Naive thymus-derived CD4-positive, alpha-beta T cell (primary cell): ENCODE results near the gene IRAK4. TPM values are rescaled to one million over a fixed set of nuclear protein-coding genes. Genes with fewer than 3 reads are reported as not detected.
A peak's percentile ranks its signal among the peaks of the same experiment; 100 is the strongest.

Source experiments
- ATAC-seq: fragments of 150-1000 bp; cut with Tn5 transposase; 2 replicates; pipeline ENCODE4 v1.10.0; 2021; ENCODE audit warnings: mild to moderate bottlenecking, moderate library complexity
- CTCF ChIA-PET: fragments of 350-600 bp; sonication (Branson Sonifier 250); formaldehyde crosslinking; loops from one replicate; lab custom pipeline; 2021; ENCODE audit warnings: antibody characterized with exemption; lab: Charles Lee
- POLR2A ChIA-PET: fragments of 350-600 bp; sonication (Branson Sonifier 250); formaldehyde crosslinking; loops from one replicate; lab custom pipeline; 2021; ENCODE audit warnings: antibody characterized with exemption, inconsistent platforms; lab: Charles Lee
- DNase-seq, 9 donors: peaks; one replicate each; pipeline versions ENCODE4 v3.0.0 to v3.0.0-alpha.2; 2020 to 2022; ENCODE audit warnings: mixed read lengths in 1 of 9
- H3K27ac ChIP-seq: one replicate; pipeline ENCODE4 v1.7.0; 2013; ENCODE audit warnings: mild to moderate bottlenecking, low read depth, low read length, moderate library complexity
- H3K27me3 ChIP-seq, 2 donors: one replicate each; pipeline ENCODE4 v1.7.0; 2013; ENCODE audit warnings: low read length in 2 of 2, mild to moderate bottlenecking in 2 of 2, moderate library complexity in 2 of 2; ENCODE audit not compliant: control insufficient read depth in 2 of 2, insufficient read depth in 2 of 2
- H3K36me3 ChIP-seq, 3 experiments: 1 replicate in 2 of 3; 2 replicates in 1 of 3; pipeline ENCODE4 v1.7.0; 2013; ENCODE audit warnings: low read length in 3 of 3, mild to moderate bottlenecking in 3 of 3, moderate library complexity in 1 of 3; ENCODE audit not compliant: insufficient read depth in 3 of 3, control insufficient read depth in 2 of 3
- H3K4me1 ChIP-seq, 2 donors: one replicate each; pipeline ENCODE4 v1.7.0; 2013; ENCODE audit warnings: low read length in 2 of 2, mild to moderate bottlenecking in 2 of 2, moderate library complexity in 1 of 2; ENCODE audit not compliant: control insufficient read depth in 2 of 2, insufficient read depth in 2 of 2
- H3K4me3 ChIP-seq: 2 replicates; pipeline ENCODE4 v1.7.0; 2013; ENCODE audit warnings: mild to moderate bottlenecking, low read length
- H3K9me3 ChIP-seq, 3 experiments: 1 replicate in 2 of 3; 2 replicates in 1 of 3; pipeline ENCODE4 v1.7.0; 2013; ENCODE audit warnings: low read length in 3 of 3; ENCODE audit not compliant: control insufficient read depth in 2 of 3
- H3K27ac Mint-ChIP-seq, 9 donors: one replicate each; pipeline ENCODE4 v1.8.0; 2020 to 2022; ENCODE audit warnings: mixed read lengths in 9 of 9, mild to moderate bottlenecking in 8 of 9, moderate library complexity in 5 of 9, inconsistent platforms in 2 of 9
- H3K27me3 Mint-ChIP-seq, 5 donors: one replicate each; pipeline ENCODE4 v1.8.0; 2021 to 2022; ENCODE audit warnings: mixed read lengths in 5 of 5, mild to moderate bottlenecking in 1 of 5
- H3K36me3 Mint-ChIP-seq, 5 donors: one replicate each; pipeline ENCODE4 v1.8.0; 2020 to 2022; ENCODE audit warnings: mixed read lengths in 5 of 5, mild to moderate bottlenecking in 3 of 5, inconsistent platforms in 1 of 5
- H3K4me1 Mint-ChIP-seq, 7 donors: one replicate each; pipeline ENCODE4 v1.8.0; 2020 to 2022; ENCODE audit warnings: mixed read lengths in 7 of 7, mild to moderate bottlenecking in 3 of 7, inconsistent platforms in 1 of 7
- H3K4me3 Mint-ChIP-seq, 10 donors: one replicate each; pipeline ENCODE4 v1.8.0; 2020 to 2022; ENCODE audit warnings: mild to moderate bottlenecking in 10 of 10, mixed read lengths in 10 of 10, moderate library complexity in 6 of 10, inconsistent platforms in 2 of 10
- H3K9me3 Mint-ChIP-seq, 11 donors: one replicate each; pipeline ENCODE4 v1.8.0; 2020 to 2022; ENCODE audit warnings: mixed read lengths in 11 of 11, mild to moderate bottlenecking in 4 of 11, inconsistent platforms in 1 of 11, moderate library complexity in 1 of 11
- intact Hi-C, 2 donors: fragments of 100-400 bp; cut with micrococcal nuclease; formaldehyde crosslinking; loops; one replicate each; pipeline ENCODE4 v1.15.1; 2023
- polyA plus RNA-seq, 2 donors: library from polyadenylated mRNA; unstranded; fragments of 300-500 nt; fragmentation: Illumina TruSeq; gene quantifications; one replicate each; pipeline ENCODE4 v1.2.3, GENCODE V29; 2021
- total RNA-seq, 6 experiments: library from RNA in 5 of 6; stranded (reverse) in 5 of 6; gene quantifications; 1 replicate in 5 of 6; 2 replicates in 1 of 6; pipeline ENCODE4 v1.2.3 and lab custom pipeline; 2021 to 2026

IRAK4 gene
- 10 to 100 TPM; 35.6 to 69.1 (median 52.7) TPM for total RNA-seq
- 10 to 100 TPM; 24.8 to 36.3 TPM for polyA plus RNA-seq
- 82.6 reads per million, percentile 81 among the genes with 10 or more reads in this experiment for total RNA-seq (lab: John Stamatoyannopoulos, UW)

- no peaks in the 10 kb centered on the region for H3K27me3 Mint-ChIP-seq
- POLR2A ChIA-PET, result interaction anchor here (0.6 to 7.3 kb wide), 10 partner anchors 9 to 124 kb away, joined by 3 to 76 read pairs (median 4); partner anchors contain the start of genes TMEM117 and TWF1
- peak within 1 kb of the TSS; percentile 78 for H3K4me3 ChIP-seq
- H3K27me3 ChIP-seq, result no peaks in the 10 kb centered on the region
- intact Hi-C loops, result loop anchor here (1.0 to 10.0 kb wide), 11 partner anchors 17 to 1970 kb away; partner anchors contain the start of genes ARID2 (in 2 of the 2), TMEM117 (in 2 of the 2), TWF1 (in 2 of the 2) and ANO6 (in 1 of the 2)
- peak within 1 kb of the TSS; percentile 84 to 99 (median 99) for H3K27ac Mint-ChIP-seq
- CTCF ChIA-PET, result interaction anchor here (0.6 to 1.8 kb wide), 6 partner anchors 13 to 124 kb away, joined by 3 to 6 read pairs (median 4); partner anchors contain the start of gene TWF1
- H3K4me1 ChIP-seq, result peaks cover 41 to 42% of the 10 kb centered on the region in 2 donors
- peak within 1 kb of the TSS; percentile 88 to 99 (median 97) for H3K4me3 Mint-ChIP-seq
- H3K27ac ChIP-seq, result peak within 1 kb of the TSS; percentile 86
- H3K36me3 ChIP-seq, result peaks cover 0 to 5% (median 0%) of the 10 kb centered on the region in 3 experiments
- DNase-seq (peak; percentile 83 to 95 (median 92)), ATAC-seq (peak; percentile 99)
- peaks cover 4 to 43% (median 27%) of the 10 kb centered on the region in 5 donors for H3K36me3 Mint-ChIP-seq
- peaks cover 52 to 89% (median 85%) of the 10 kb centered on the region in 7 donors for H3K4me1 Mint-ChIP-seq
- no peaks in the 10 kb centered on the region for H3K9me3 ChIP-seq
- H3K9me3 Mint-ChIP-seq, result peaks cover 0 to 10% (median 1%) of the 10 kb centered on the region in 11 donors
Measured at GRCh38 chr12:43758728-43759563, at the start of gene IRAK4, which contains the start of gene PUS7L. Gene IRAK4 (plus strand): TSS chr12:43758951. CDS start chr12:43768112, 9,161 bp downstream. Gene PUS7L (minus strand): TSS chr12:43758790. CDS start chr12:43755245, 3,545 bp downstream.

- no peak overlapping the region for H3K27ac Mint-ChIP-seq
- Histone ChIP-seq H3K27ac (no peak overlapping the region), H3K27me3 (no peaks in the 10 kb centered on the region), H3K4me3 (no peak overlapping the region), H3K36me3 (no peaks in the 10 kb centered on the region), H3K4me1 (no peaks in the 10 kb centered on the region), H3K9me3 (no peaks in the 10 kb centered on the region)
- ChIA-PET POLR2A (no interaction called here), CTCF (no interaction called here)
- H3K27me3 Mint-ChIP-seq, result peaks cover 10 to 44% (median 34%) of the 10 kb centered on the region in 5 donors
- DNase-seq, result no peak
- ATAC-seq, result no peak
- intact Hi-C loops, result no loop called here
- peaks cover 0 to 12% (median 0%) of the 10 kb centered on the region in 5 donors for H3K36me3 Mint-ChIP-seq
- peaks cover 0 to 28% (median 13%) of the 10 kb centered on the region in 11 donors for H3K9me3 Mint-ChIP-seq
- no peaks in the 10 kb centered on the region for H3K4me1 Mint-ChIP-seq
- H3K4me3 Mint-ChIP-seq, result no peak overlapping the region
Measured at GRCh38 chr12:43711348-43711747, 47.4 kb upstream of the IRAK4 start.

- Histone ChIP-seq H3K27ac (no peak overlapping the region), H3K4me3 (no peak overlapping the region), H3K27me3 (no peaks in the 10 kb centered on the region), H3K4me1 (no peaks in the 10 kb centered on the region), H3K9me3 (no peaks in the 10 kb centered on the region), H3K36me3 (no peaks in the 10 kb centered on the region)
- POLR2A ChIA-PET, result no interaction called here
- CTCF ChIA-PET, result no interaction called here
- Mint-ChIP-seq H3K27me3 (no peaks in the 10 kb centered on the region), H3K9me3 (no peaks in the 10 kb centered on the region), H3K4me1 (peaks cover 0 to 2% (median 0%) of the 10 kb centered on the region in 7 donors), H3K27ac (no peak overlapping the region), H3K4me3 (no peak overlapping the region), H3K36me3 (peaks cover 0 to 29% (median 7%) of the 10 kb centered on the region in 5 donors)
- ATAC-seq (no peak), DNase-seq (no peak)
- intact Hi-C loops, result no loop called here
Measured at GRCh38 chr12:43722621-43723020, 36.1 kb upstream of the IRAK4 start.

- ChIA-PET CTCF (no interaction called here), POLR2A (no interaction called here)
- Histone ChIP-seq H3K4me3 (no peak overlapping the region), H3K27ac (no peak overlapping the region), H3K4me1 (no peaks in the 10 kb centered on the region), H3K36me3 (no peaks in the 10 kb centered on the region), H3K9me3 (no peaks in the 10 kb centered on the region), H3K27me3 (no peaks in the 10 kb centered on the region)
- no peaks in the 10 kb centered on the region for H3K9me3 Mint-ChIP-seq
- H3K27ac Mint-ChIP-seq, result no peak overlapping the region
- intact Hi-C loops, result no loop called here
- H3K4me3 Mint-ChIP-seq, result no peak overlapping the region
- ATAC-seq (no peak), DNase-seq (no peak)
- no peaks in the 10 kb centered on the region for H3K27me3 Mint-ChIP-seq
- H3K36me3 Mint-ChIP-seq, result peaks cover 0 to 29% (median 7%) of the 10 kb centered on the region in 5 donors
- peaks cover 0 to 2% (median 0%) of the 10 kb centered on the region in 7 donors for H3K4me1 Mint-ChIP-seq
Measured at GRCh38 chr12:43723134-43723533, 35.6 kb upstream of the IRAK4 start.

- Mint-ChIP-seq H3K4me1 (peaks cover 0 to 14% (median 8%) of the 10 kb centered on the region in 7 donors), H3K4me3 (no peak overlapping the region), H3K9me3 (no peaks in the 10 kb centered on the region), H3K27me3 (no peaks in the 10 kb centered on the region), H3K36me3 (peaks cover 0 to 46% (median 7%) of the 10 kb centered on the region in 5 donors), H3K27ac (no peak overlapping the region)
- DNase-seq (no peak), ATAC-seq (no peak)
- Histone ChIP-seq H3K27ac (no peak overlapping the region), H3K27me3 (no peaks in the 10 kb centered on the region), H3K9me3 (no peaks in the 10 kb centered on the region), H3K4me1 (no peaks in the 10 kb centered on the region), H3K4me3 (no peak overlapping the region), H3K36me3 (no peaks in the 10 kb centered on the region)
- intact Hi-C loops, result loop anchor here in 1 of 2 donors (2.0 kb wide), 1 partner anchor 283 kb away; no protein-coding TSS in a partner anchor
- CTCF ChIA-PET, result no interaction called here
- POLR2A ChIA-PET, result no interaction called here
Measured at GRCh38 chr12:43728117-43728516, 30.6 kb upstream of the IRAK4 start.

- Histone ChIP-seq H3K9me3 (no peaks in the 10 kb centered on the region), H3K27me3 (no peaks in the 10 kb centered on the region), H3K4me3 (no peak overlapping the region), H3K36me3 (no peaks in the 10 kb centered on the region), H3K27ac (no peak overlapping the region), H3K4me1 (no peaks in the 10 kb centered on the region)
- ATAC-seq (no peak), DNase-seq (no peak)
- H3K27me3 Mint-ChIP-seq, result no peaks in the 10 kb centered on the region
- H3K9me3 Mint-ChIP-seq, result no peaks in the 10 kb centered on the region
- no peak overlapping the region for H3K27ac Mint-ChIP-seq
- H3K4me1 Mint-ChIP-seq, result peaks cover 0 to 14% (median 7%) of the 10 kb centered on the region in 7 donors
- ChIA-PET CTCF (no interaction called here), POLR2A (no interaction called here)
- intact Hi-C loops, result loop anchor here in 1 of 2 donors (2.0 kb wide), 1 partner anchor 284 kb away; no protein-coding TSS in a partner anchor
- H3K36me3 Mint-ChIP-seq, result peaks cover 0 to 43% (median 7%) of the 10 kb centered on the region in 5 donors
- H3K4me3 Mint-ChIP-seq, result no peak overlapping the region
Measured at GRCh38 chr12:43728698-43729097, 30.1 kb upstream of the IRAK4 start.
